ENCODE measurements around the gene TNC.

GRCh38 chr9:115114084-115114483 is 3.9 kb downstream of the TNC start:
- TF ChIP-seq CTCF (IDR thresholded peaks at IDR 0.05) (no peak), POLR2A (IDR thresholded peaks at IDR 0.05) (no peak), POLR2AphosphoS5 (IDR thresholded peaks at IDR 0.05) (no peak), EP300 (IDR thresholded peaks at IDR 0.05) (no peak)

All from stomach (tissue), 4 donors.